Esophagus muscularis mucosa (tissue), 3 donors: ENCODE measurements around the gene TMEM156.

Experiments used
- EP300 ChIP-seq: sonication (generic); formaldehyde crosslinking; IDR thresholded peaks from one replicate; pipeline ENCODE4 v1.6.1; 2017; ENCODE audit warnings: antibody characterized with exemption
- POLR2A ChIP-seq: fragments of 450-650 bp; IDR thresholded peaks from one replicate; pipeline ENCODE4 v1.6.1; 2017; ENCODE audit warnings: antibody characterized with exemption, moderate library complexity, mild to moderate bottlenecking, low read depth
- POLR2AphosphoS5 ChIP-seq, 2 donors: sonication (generic); formaldehyde crosslinking; IDR thresholded peaks; one replicate each; pipeline ENCODE4 v1.6.1; 2017; ENCODE audit warnings: antibody characterized with exemption in 2 of 2

DNA sequence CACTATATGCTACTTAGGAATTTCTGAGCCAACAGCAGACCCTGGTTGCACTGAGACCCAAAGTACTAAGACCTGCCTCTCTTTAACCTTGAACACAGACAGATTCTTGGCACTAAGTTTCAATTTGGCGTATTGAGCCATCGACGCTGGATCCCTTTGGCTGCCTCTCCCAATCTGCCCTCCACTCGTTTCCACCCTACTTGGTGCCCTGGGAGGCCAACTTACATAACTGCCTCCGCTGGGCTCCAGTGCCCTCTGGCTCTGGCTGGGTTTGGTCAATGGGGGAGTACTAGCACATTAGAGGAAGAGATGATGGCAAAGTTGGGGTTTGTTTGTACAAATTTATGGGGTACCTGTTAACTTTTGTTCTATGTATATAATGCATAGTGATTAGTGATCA lies 63.5 kb downstream of the TMEM156 start:
- TF ChIP-seq POLR2AphosphoS5 (IDR thresholded peaks at IDR 0.05) (no peak), POLR2A (no peak), EP300 (no peak)
